Neural crest cell (in vitro differentiated cells): ENCODE measurements around the gene DLGAP3. TPM values are rescaled to one million over a fixed set of nuclear protein-coding genes. Genes with fewer than 3 reads are reported as not detected.

ENCODE experiments used
- DNase-seq: peaks from one replicate; pipeline ENCODE4 v3.0.0; 2021; ENCODE audit warnings: low read depth, mixed read lengths, low spot score
- H3K27ac Mint-ChIP-seq: one replicate; pipeline ENCODE4 v1.8.0; 2021; ENCODE audit warnings: mild to moderate bottlenecking, mixed read lengths; ENCODE audit not compliant: unreplicated experiment
- H3K27me3 Mint-ChIP-seq: 2 replicates; pipeline ENCODE4 v1.8.0; 2021; ENCODE audit warnings: low read depth, mild to moderate bottlenecking, mixed read lengths
- H3K36me3 Mint-ChIP-seq: 2 replicates; pipeline ENCODE4 v1.8.0; 2021; ENCODE audit warnings: low read depth, mild to moderate bottlenecking, mixed read lengths
- H3K4me1 Mint-ChIP-seq: 2 replicates; pipeline ENCODE4 v1.8.0; 2021; ENCODE audit warnings: mixed read lengths
- H3K4me3 Mint-ChIP-seq: one replicate; pipeline ENCODE4 v1.8.0; 2021; ENCODE audit warnings: mild to moderate bottlenecking, mixed read lengths
- H3K9me3 Mint-ChIP-seq: 2 replicates; pipeline ENCODE4 v1.8.0; 2021; ENCODE audit warnings: mixed read lengths
- CTCF ChIP-seq: fragments of 200-600 bp; sonication (generic); conservative IDR thresholded peaks from 2 replicates; pipeline ENCODE4 v1.5.0; 2021; ENCODE audit warnings: antibody characterized with exemption, mild to moderate bottlenecking
- total RNA-seq: library from RNA; stranded (reverse); gene quantifications from 2 replicates; pipeline ENCODE4 v1.2.1, GENCODE V29; 2021

Gene DLGAP3
- total RNA-seq, 1 donor from 2014 or later = 5.0 TPM

- H3K36me3 Mint-ChIP-seq = no peaks in the 10 kb centered on the region
- no peaks in the 10 kb centered on the region for H3K9me3 Mint-ChIP-seq
- no peaks in the 10 kb centered on the region for H3K27me3 Mint-ChIP-seq
- DNase-seq = no peak
- peaks cover 12% of the 10 kb centered on the region for H3K4me1 Mint-ChIP-seq
- no peak for TF ChIP-seq CTCF
- no peak overlapping the region for H3K4me3 Mint-ChIP-seq
- peak overlapping the region; percentile 55 for H3K27ac Mint-ChIP-seq
These were observed 112.7 kb downstream of the DLGAP3 start for GRCh38 chr1:34816778-34817177.

- DNase-seq = no peak
- H3K4me3 Mint-ChIP-seq = no peak overlapping the region
- H3K36me3 Mint-ChIP-seq = no peaks in the 10 kb centered on the region
- peaks cover 12% of the 10 kb centered on the region for H3K4me1 Mint-ChIP-seq
- H3K9me3 Mint-ChIP-seq = no peaks in the 10 kb centered on the region
- no peak for TF ChIP-seq CTCF
- no peaks in the 10 kb centered on the region for H3K27me3 Mint-ChIP-seq
- no peak overlapping the region for H3K27ac Mint-ChIP-seq
These were observed 113.1 kb downstream of the DLGAP3 start for GRCh38 chr1:34816332-34816731.

Other genes with a start within 250 kb of the DLGAP3 start
- gene GJB5, start 174.6 kb downstream of the DLGAP3 start, total RNA-seq = not detected in 2 replicates
- gene GJB4, start 169.9 kb downstream of the DLGAP3 start, total RNA-seq = not detected in 2 replicates
- not detected in 2 replicates for gene GJB3, start 148.4 kb downstream of the DLGAP3 start, total RNA-seq
- 20.2 and 22.3 TPM in 2 replicates for gene GJA4, start 136.7 kb downstream of the DLGAP3 start, total RNA-seq
- gene SMIM12, start 69.9 kb downstream of the DLGAP3 start, total RNA-seq = 43.2 and 45.4 TPM in 2 replicates
- gene TMEM35B, start 55.7 kb upstream of the DLGAP3 start, total RNA-seq = 3.6 and 3.9 TPM in 2 replicates
- gene ZMYM6, start 102.3 kb upstream of the DLGAP3 start, total RNA-seq = 19.2 and 23.2 TPM in 2 replicates
- gene ZMYM1, start 149.7 kb upstream of the DLGAP3 start, total RNA-seq = 29.3 and 32.2 TPM in 2 replicates